Measurements from ENCODE around the gene CD101. TPM values are rescaled to one million over a fixed set of nuclear protein-coding genes. Genes with fewer than 3 reads are reported as not detected.

Gene CD101
- polyA plus RNA-seq, 3 donors: 27.2 to 101 (median 54.7) TPM

DNA sequence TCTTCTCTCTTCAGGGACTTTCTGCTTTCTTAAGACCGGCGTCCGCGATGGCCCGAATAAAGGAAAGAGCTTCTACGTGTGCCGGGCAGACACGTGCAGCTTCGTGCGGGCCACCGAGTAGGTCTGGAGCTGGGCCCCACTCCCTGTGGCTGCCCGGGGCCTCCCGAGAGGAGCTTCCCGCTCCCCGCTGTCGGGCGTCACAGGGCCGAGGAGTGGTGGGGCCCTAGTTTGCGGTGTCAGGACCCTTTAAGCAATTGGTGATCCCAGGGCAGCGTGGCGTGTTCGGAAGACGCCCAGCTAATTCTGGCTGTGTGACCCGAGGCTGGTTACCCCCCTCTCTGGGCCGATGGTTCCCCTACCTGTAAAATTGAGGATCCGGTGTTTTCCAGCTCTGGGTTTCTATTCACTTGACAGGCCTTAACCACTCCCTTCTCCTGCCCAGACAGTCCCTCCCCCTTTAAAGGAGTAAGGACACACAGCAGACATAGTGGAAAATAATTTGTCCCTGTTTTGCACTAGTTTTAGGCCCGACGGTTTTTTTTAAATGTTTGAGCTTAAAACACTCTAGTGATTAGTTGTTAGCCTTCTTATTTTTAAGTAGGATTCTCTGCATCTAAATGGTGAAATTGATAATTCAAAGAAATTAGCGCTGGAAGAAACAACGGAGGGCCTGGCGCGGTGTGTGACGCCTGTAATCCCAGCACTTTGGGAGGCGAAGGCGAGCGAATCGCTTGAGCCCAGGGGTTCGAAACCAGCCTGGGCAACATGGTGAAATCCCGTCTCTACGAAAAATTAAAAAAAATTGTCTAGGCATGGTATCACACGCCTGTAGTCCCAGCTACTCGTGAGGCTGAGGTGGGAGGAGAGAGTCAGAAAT, 59.1 kb downstream of the CD101 start:
- peaks cover 41% of the 10 kb centered on the region for H3K79me2 ChIP-seq (ENCODE audit: insufficient read depth, low read length)
- H3K4me3 ChIP-seq (replicated peaks in 1 of 3; ENCODE audit: low read depth in 2 of 3, low read length in 3 of 3): peak overlapping the region; percentile 67 to 85 (median 73)
- TF ChIP-seq, protein P1, sequence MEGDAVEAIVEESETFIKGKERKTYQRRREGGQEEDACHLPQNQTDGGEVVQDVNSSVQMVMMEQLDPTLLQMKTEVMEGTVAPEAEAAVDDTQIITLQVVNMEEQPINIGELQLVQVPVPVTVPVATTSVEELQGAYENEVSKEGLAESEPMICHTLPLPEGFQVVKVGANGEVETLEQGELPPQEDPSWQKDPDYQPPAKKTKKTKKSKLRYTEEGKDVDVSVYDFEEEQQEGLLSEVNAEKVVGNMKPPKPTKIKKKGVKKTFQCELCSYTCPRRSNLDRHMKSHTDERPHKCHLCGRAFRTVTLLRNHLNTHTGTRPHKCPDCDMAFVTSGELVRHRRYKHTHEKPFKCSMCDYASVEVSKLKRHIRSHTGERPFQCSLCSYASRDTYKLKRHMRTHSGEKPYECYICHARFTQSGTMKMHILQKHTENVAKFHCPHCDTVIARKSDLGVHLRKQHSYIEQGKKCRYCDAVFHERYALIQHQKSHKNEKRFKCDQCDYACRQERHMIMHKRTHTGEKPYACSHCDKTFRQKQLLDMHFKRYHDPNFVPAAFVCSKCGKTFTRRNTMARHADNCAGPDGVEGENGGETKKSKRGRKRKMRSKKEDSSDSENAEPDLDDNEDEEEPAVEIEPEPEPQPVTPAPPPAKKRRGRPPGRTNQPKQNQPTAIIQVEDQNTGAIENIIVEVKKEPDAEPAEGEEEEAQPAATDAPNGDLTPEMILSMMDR (IDR thresholded peaks at IDR 0.05): no peak
- peak in 1 of 3 donors; percentile 12 for DNase-seq
- H3K9me3 ChIP-seq (replicated peaks in 1 of 2; ENCODE audit: control insufficient read depth in 1 of 2, insufficient read depth in 1 of 2, low read length in 2 of 2): no peaks in the 10 kb centered on the region
- H3K36me3 ChIP-seq (replicated peaks in 1 of 2; ENCODE audit: control insufficient read depth in 1 of 2, insufficient read depth in 2 of 2, low read length in 2 of 2): peaks cover 0 to 31% of the 10 kb centered on the region in 2 donors
- intact Hi-C loops (cut with micrococcal nuclease): loop anchor here in 1 of 2 donors (5.0 to 10.0 kb wide), 2 partner anchors 62 to 834 kb away; partner anchors contain the start of gene TRIM45
- Mint-ChIP-seq H3K27me3 (ENCODE audit: low read depth in 3 of 3) (no peaks in the 10 kb centered on the region), H3K4me3 (no peak overlapping the region), H3K27ac (peak overlapping the region in 2 of 7 donors; percentile 75 to 77), H3K9me3 (no peaks in the 10 kb centered on the region), H3K36me3 (peaks cover 18 to 21% of the 10 kb centered on the region in 2 donors), H3K4me1 (peaks cover 21% of the 10 kb centered on the region)
- H2AFZ ChIP-seq (ENCODE audit: insufficient read depth, low read depth, low read length, poor library complexity, severe bottlenecking): peak overlapping the region; percentile 99
- peak overlapping the region; percentile 22 to 85 for H3K27ac ChIP-seq (ENCODE audit: low read depth in 1 of 2, low read length in 2 of 2)
- no peaks in the 10 kb centered on the region for H4K20me1 ChIP-seq (ENCODE audit: insufficient read depth, low read length)
- H3K4me1 ChIP-seq (ENCODE audit: control insufficient read depth in 1 of 2, insufficient read depth in 2 of 2, low read length in 2 of 2): peaks cover 16 to 25% of the 10 kb centered on the region in 2 donors
- peak overlapping the region; percentile 99 for H3K4me2 ChIP-seq (replicated peaks; ENCODE audit: extremely low read depth, low read length, poor library complexity, severe bottlenecking)
- H3K9ac ChIP-seq (ENCODE audit: insufficient read depth, low read length, poor library complexity, severe bottlenecking): peak overlapping the region; percentile 80
- H3K27me3 ChIP-seq (ENCODE audit: control insufficient read depth in 2 of 2, insufficient read depth in 2 of 2, low read length in 2 of 2): no peaks in the 10 kb centered on the region
- WGBS (ENCODE audit: insufficient coverage): 30% methylated on average over 40 of the region's 42 CpGs

DNA sequence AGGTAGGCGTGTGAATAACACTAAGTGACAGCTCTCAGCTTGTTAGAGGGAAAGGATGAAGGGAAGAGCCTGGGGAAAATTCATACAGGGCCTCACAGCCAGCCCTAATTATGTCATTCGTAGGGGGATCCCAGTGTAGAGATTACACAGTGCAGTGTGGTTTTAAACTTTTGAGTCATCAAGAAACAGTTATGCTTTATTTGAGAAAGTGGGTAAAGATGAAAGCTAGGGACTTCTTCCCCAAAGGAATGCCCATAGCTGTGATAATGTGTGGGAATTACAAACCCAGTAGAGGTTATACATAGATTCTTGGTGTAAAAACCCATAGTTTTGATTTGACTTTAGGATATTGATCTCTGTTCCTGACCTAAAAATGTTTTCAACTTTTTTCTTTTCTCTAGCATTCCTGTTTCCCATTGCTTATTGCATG, 60.4 kb downstream of the CD101 start:
- H3K4me3 Mint-ChIP-seq: no peak overlapping the region
- peaks cover 24 to 29% of the 10 kb centered on the region in 2 donors for H3K36me3 Mint-ChIP-seq
- no peaks in the 10 kb centered on the region for H3K9me3 ChIP-seq (replicated peaks in 1 of 2; ENCODE audit: control insufficient read depth in 1 of 2, insufficient read depth in 1 of 2, low read length in 2 of 2)
- TF ChIP-seq, protein P1 (IDR thresholded peaks at IDR 0.05): no peak
- peaks cover 16 to 25% of the 10 kb centered on the region in 2 donors for H3K4me1 ChIP-seq (ENCODE audit: control insufficient read depth in 1 of 2, insufficient read depth in 2 of 2, low read length in 2 of 2)
- H3K27me3 Mint-ChIP-seq (ENCODE audit: low read depth in 3 of 3): no peaks in the 10 kb centered on the region
- DNase-seq: peak; percentile 18 to 74 (median 19)
- no peak overlapping the region for H3K27ac ChIP-seq (ENCODE audit: low read depth in 1 of 2, low read length in 2 of 2)
- peaks cover 0 to 44% of the 10 kb centered on the region in 2 donors for H3K36me3 ChIP-seq (replicated peaks in 1 of 2; ENCODE audit: control insufficient read depth in 1 of 2, insufficient read depth in 2 of 2, low read length in 2 of 2)
- H3K4me3 ChIP-seq (replicated peaks in 1 of 3; ENCODE audit: low read depth in 2 of 3, low read length in 3 of 3): no peak overlapping the region
- H3K27ac Mint-ChIP-seq: peak overlapping the region in 2 of 7 donors; percentile 33 to 48
- H3K27me3 ChIP-seq (ENCODE audit: control insufficient read depth in 2 of 2, insufficient read depth in 2 of 2, low read length in 2 of 2): no peaks in the 10 kb centered on the region
- H4K20me1 ChIP-seq (ENCODE audit: insufficient read depth, low read length): no peaks in the 10 kb centered on the region
- H2AFZ ChIP-seq (ENCODE audit: insufficient read depth, low read depth, low read length, poor library complexity, severe bottlenecking): no peak overlapping the region
- no peak overlapping the region for H3K9ac ChIP-seq (ENCODE audit: insufficient read depth, low read length, poor library complexity, severe bottlenecking)
- no peak overlapping the region for H3K4me2 ChIP-seq (replicated peaks; ENCODE audit: extremely low read depth, low read length, poor library complexity, severe bottlenecking)
- peaks cover 48% of the 10 kb centered on the region for H3K79me2 ChIP-seq (ENCODE audit: insufficient read depth, low read length)
- intact Hi-C loops (cut with micrococcal nuclease): loop anchor here in 1 of 2 donors (5.0 to 10.0 kb wide), 2 partner anchors 60 to 833 kb away; partner anchors contain the start of gene TRIM45
- H3K4me1 Mint-ChIP-seq: peaks cover 21% of the 10 kb centered on the region
- 80% methylated on average over 1 of the region's 2 CpGs for WGBS (ENCODE audit: insufficient coverage)
- H3K9me3 Mint-ChIP-seq: no peaks in the 10 kb centered on the region

Measured in CD14-positive monocyte (primary cell).